DMS53 (cell line): ENCODE results near the gene SDS.

Experiments used
- DNase-seq: peaks from one replicate; lab custom pipeline; 2025; lab: John Stamatoyannopoulos, UW

The SDS gene

GRCh38 chr12:113424915-113425823 lies 21.5 kb upstream of the SDS start:
- peak; percentile 72 for DNase-seq

GRCh38 chr12:113424456-113424855 lies 20.8 kb upstream of the SDS start:
- no peak for DNase-seq

GRCh38 chr12:113422886-113423669 lies 19.4 kb upstream of the SDS start:
- peak; percentile 53 for DNase-seq

- DNase-seq, result peak; percentile 97
Observed at GRCh38 chr12:113422030-113422885, 18.6 kb upstream of the SDS start, which contains the start of gene SDSL. Gene SDSL (plus strand): TSS chr12:113422380. CDS start chr12:113427983, 5,603 bp downstream.

GRCh38 chr12:113420996-113421595 lies 17.4 kb upstream of the SDS start:
- no peak for DNase-seq

- DNase-seq, result peak; percentile 29
Observed at GRCh38 chr12:113418213-113418879, 14.7 kb upstream of the SDS start.

GRCh38 chr12:113416091-113416754 lies 12.5 kb upstream of the SDS start:
- no peak for DNase-seq

- no peak for DNase-seq
Observed at GRCh38 chr12:113414519-113415038, 10.9 kb upstream of the SDS start.

- peak; percentile 92 for DNase-seq
Observed at GRCh38 chr12:113413488-113413939, 9.8 kb upstream of the SDS start.

GRCh38 chr12:113409462-113410124 lies 5.9 kb upstream of the SDS start:
- DNase-seq, result no peak

- no peak for DNase-seq
Observed at GRCh38 chr12:113408756-113409298, 5.1 kb upstream of the SDS start.

GRCh38 chr12:113407931-113408600 lies 4.4 kb upstream of the SDS start:
- DNase-seq, result no peak

GRCh38 chr12:113405694-113406093 lies 2.0 kb upstream of the SDS start:
- DNase-seq, result no peak

GRCh38 chr12:113402586-113403260 lies 964 bp downstream of the SDS start:
- DNase-seq, result no peak

GRCh38 chr12:113401066-113402000 lies 2.4 kb downstream of the SDS start:
- DNase-seq, result no peak

- DNase-seq, result no peak
Observed at GRCh38 chr12:113400362-113400761, 3.3 kb downstream of the SDS start.

GRCh38 chr12:113399490-113399889 lies 4.2 kb downstream of the SDS start:
- DNase-seq, result no peak
